Epithelial cell of alveolus of lung (primary cell): Measurements from ENCODE around the gene RNF34. TPM values are rescaled to one million over a fixed set of nuclear protein-coding genes. Genes with fewer than 3 reads are reported as not detected.

Experiments
- total RNA-seq: library from RNA; depleted of rRNA; stranded (reverse); fragments of >200 nt; gene quantifications from 2 replicates; pipeline ENCODE4 v1.2.1, GENCODE V29; 2015

Gene RNF34
- 30.5 and 39.6 TPM in 2 replicates for total RNA-seq

GRCh38 chr12:121399391-121400331 is at the start of gene RNF34:
RNF34 (plus strand) TSS chr12:121400118; CDS start chr12:121400213, 95 bp downstream.

GRCh38 chr12:121351820-121352681 is 47.9 kb upstream of the RNF34 start, which contains the start of gene ANAPC5:
ANAPC5 (minus strand) TSS chr12:121352411; CDS start chr12:121352340, 71 bp downstream.

Other genes starting within 250 kb of the RNF34 start
- 14.4 and 39.0 TPM in 2 replicates for gene P2RX4, start 190.0 kb upstream of the RNF34 start, total RNA-seq
- gene CAMKK2, start 103.4 kb upstream of the RNF34 start, total RNA-seq, result 19.1 and 28.4 TPM in 2 replicates
- 91.7 and 108 TPM in 2 replicates for gene ANAPC5, start 47.7 kb upstream of the RNF34 start, total RNA-seq
- 25.0 and 25.1 TPM in 2 replicates for gene KDM2B, start 180.9 kb downstream of the RNF34 start, total RNA-seq
- 7.7 and 11.4 TPM in 2 replicates for gene ORAI1, start 226.4 kb downstream of the RNF34 start, total RNA-seq